MM.1S (cell line): ENCODE data around the gene GAA.

ENCODE experiments used
- DNase-seq: peaks from one replicate; pipeline ENCODE4 v3.0.0-alpha.2; 2015
- H2AFZ ChIP-seq: fragments of 300-600 bp; sonication (generic); 2 replicates; pipeline ENCODE4 v1.6.0; 2016; ENCODE audit warnings: antibody characterized with exemption, low read length
- H3F3A ChIP-seq: fragments of 300-600 bp; sonication (generic); 2 replicates; pipeline ENCODE4 v1.6.1; 2016; ENCODE audit warnings: mild to moderate bottlenecking, antibody characterized with exemption, low read length, moderate library complexity, mixed read lengths; ENCODE audit not compliant: insufficient read depth
- H3K27ac ChIP-seq: fragments of 300-600 bp; sonication (generic); 2 replicates; pipeline ENCODE4 v1.5.1; 2016; ENCODE audit warnings: mild to moderate bottlenecking, low read length
- H3K27me3 ChIP-seq: fragments of 300-600 bp; sonication (generic); replicated peaks from 2 replicates; pipeline ENCODE4 v1.6.0; 2016; ENCODE audit warnings: low read length; ENCODE audit not compliant: insufficient read depth
- H3K36me3 ChIP-seq: fragments of 300-600 bp; sonication (generic); replicated peaks from 2 replicates; pipeline ENCODE4 v1.6.1; 2016; ENCODE audit warnings: mild to moderate bottlenecking, low read length, mixed read lengths; ENCODE audit not compliant: insufficient read depth
- H3K4me1 ChIP-seq: fragments of 300-600 bp; sonication (generic); 2 replicates; pipeline ENCODE4 v1.6.1; 2016; ENCODE audit warnings: low read length, mixed read lengths
- H3K4me2 ChIP-seq: fragments of 300-600 bp; sonication (generic); 2 replicates; pipeline ENCODE4 v1.6.0; 2016; ENCODE audit warnings: low read depth, low read length
- H3K4me3 ChIP-seq: fragments of 300-600 bp; sonication (generic); 2 replicates; pipeline ENCODE4 v1.5.1; 2016; ENCODE audit warnings: low read length, mixed read lengths
- H3K79me2 ChIP-seq: fragments of 300-600 bp; sonication (generic); 2 replicates; pipeline ENCODE4 v1.6.1; 2016; ENCODE audit warnings: mixed run types, low read length, mixed read lengths
- H3K9ac ChIP-seq: fragments of 300-600 bp; sonication (generic); 2 replicates; pipeline ENCODE4 v1.6.1; 2016; ENCODE audit warnings: low read length, mixed read lengths
- H3K9me2 ChIP-seq: fragments of 300-600 bp; sonication (generic); replicated peaks from 2 replicates; pipeline ENCODE4 v1.6.1; 2016; ENCODE audit warnings: mild to moderate bottlenecking, low read length, mixed read lengths; ENCODE audit not compliant: insufficient read depth
- H3K9me3 ChIP-seq: fragments of 300-600 bp; sonication (generic); replicated peaks from 2 replicates; pipeline ENCODE4 v1.6.1; 2016; ENCODE audit warnings: mild to moderate bottlenecking, low read length, mixed read lengths; ENCODE audit not compliant: insufficient read depth
- H4K20me1 ChIP-seq: fragments of 300-600 bp; sonication (generic); 2 replicates; pipeline ENCODE4 v1.6.1; 2016; ENCODE audit warnings: mild to moderate bottlenecking, low read length, moderate library complexity, mixed read lengths; ENCODE audit not compliant: insufficient read depth
- CTCF ChIP-seq: fragments of 300-600 bp; sonication (generic); IDR thresholded peaks from 2 replicates; pipeline ENCODE4 v1.5.1; 2016; ENCODE audit warnings: antibody characterized with exemption, low read length, mixed read lengths
- EZH2 ChIP-seq: fragments of 300-600 bp; sonication (generic); optimal IDR thresholded peaks from 2 replicates; pipeline ENCODE3; 2017; ENCODE audit warnings: low read depth, mild to moderate bottlenecking, antibody characterized with exemption, low read length, mixed read lengths
- EZH2phosphoT487 ChIP-seq: fragments of 300-600 bp; sonication (generic); IDR thresholded peaks from 2 replicates; pipeline ENCODE4 v1.6.1; 2018; ENCODE audit warnings: antibody characterized with exemption, low read length

GAA gene

GRCh38 chr17:80091376-80091775 is 10.0 kb upstream of the GAA start:
- Histone ChIP-seq H3K27me3 (peaks cover 98% of the 10 kb centered on the region), H4K20me1 (no peaks in the 10 kb centered on the region), H3K9me3 (no peaks in the 10 kb centered on the region), H3K4me3 (no peak overlapping the region), H3K4me1 (no peaks in the 10 kb centered on the region), H3K36me3 (no peaks in the 10 kb centered on the region), H3K27ac (no peak overlapping the region), H3K9me2 (no peaks in the 10 kb centered on the region), H3F3A (no peaks in the 10 kb centered on the region), H2AFZ (no peak overlapping the region), H3K9ac (no peak overlapping the region), H3K4me2 (no peak overlapping the region), H3K79me2 (no peaks in the 10 kb centered on the region)
- no peak for DNase-seq
- TF ChIP-seq EZH2phosphoT487 (no peak), EZH2 (no peak), CTCF (no peak)

- Histone ChIP-seq H4K20me1 (no peaks in the 10 kb centered on the region), H3K4me1 (no peaks in the 10 kb centered on the region), H3K36me3 (no peaks in the 10 kb centered on the region), H3K4me3 (no peak overlapping the region), H3K79me2 (no peaks in the 10 kb centered on the region), H3K9me2 (no peaks in the 10 kb centered on the region), H3F3A (no peaks in the 10 kb centered on the region), H2AFZ (no peak overlapping the region), H3K9ac (no peak overlapping the region), H3K27me3 (peaks cover 98% of the 10 kb centered on the region), H3K27ac (no peak overlapping the region), H3K4me2 (no peak overlapping the region), H3K9me3 (no peaks in the 10 kb centered on the region)
- TF ChIP-seq CTCF (no peak), EZH2 (no peak), EZH2phosphoT487 (no peak)
- DNase-seq = no peak
These were observed 8.4 kb upstream of the GAA start for GRCh38 chr17:80092959-80093358.

- peaks cover 1% of the 10 kb centered on the region; the same call in 1 of the 2 replicates for H3K4me1 ChIP-seq
- no peak overlapping the region for H3K9ac ChIP-seq
- no peaks in the 10 kb centered on the region for H3F3A ChIP-seq
- TF ChIP-seq EZH2 (no peak), CTCF (no peak)
- no peaks in the 10 kb centered on the region for H3K36me3 ChIP-seq
- H3K4me2 ChIP-seq = no peak overlapping the region
- no peaks in the 10 kb centered on the region for H3K9me2 ChIP-seq
- peaks cover 92% of the 10 kb centered on the region for H3K27me3 ChIP-seq
- no peak overlapping the region for H3K27ac ChIP-seq
- no peaks in the 10 kb centered on the region for H3K79me2 ChIP-seq
- H4K20me1 ChIP-seq = no peaks in the 10 kb centered on the region
- H3K4me3 ChIP-seq = no peak overlapping the region
- no peaks in the 10 kb centered on the region for H3K9me3 ChIP-seq
- no peak for DNase-seq
- no peak overlapping the region for H2AFZ ChIP-seq
These were observed 6.1 kb upstream of the GAA start for GRCh38 chr17:80095038-80095843.
